PC-3 (cell line): Measurements from ENCODE around the gene SERAC1. TPM values are rescaled to one million over a fixed set of nuclear protein-coding genes. Genes with fewer than 3 reads are reported as not detected.

ENCODE experiments used
- ATAC-seq: fragments of 200-7000 bp; cut with Tn5 transposase; 2 replicates; pipeline ENCODE4 v1.9.1; 2020; ENCODE audit warnings: mild to moderate bottlenecking, moderate library complexity
- BruUV-seq: library from RNA; stranded (reverse); fragments of 400-500 nt; replicated peaks from 2 replicates; lab custom pipeline; 2021; lab: Mats Ljungman, UMichigan
- CTCF ChIA-PET: fragments of 300-600 bp; sonication (Branson Sonifier 250); formaldehyde crosslinking; loops from one replicate; lab custom pipeline; 2022; ENCODE audit warnings: antibody characterized with exemption; lab: Charles Lee
- POLR2A ChIA-PET: fragments of 300-600 bp; sonication (Branson Sonifier 250); formaldehyde crosslinking; loops from one replicate; lab custom pipeline; 2022; ENCODE audit warnings: antibody characterized with exemption; ENCODE audit not compliant: unreplicated experiment; lab: Charles Lee
- DNase-seq: peaks from one replicate; pipeline ENCODE4 v3.0.0-alpha.2; 2015
- H2AFZ ChIP-seq: fragments of 300-600 bp; sonication (generic); 2 replicates; pipeline ENCODE4 v1.6.0; 2016; ENCODE audit warnings: antibody characterized with exemption, low read length
- H3F3A ChIP-seq: fragments of 300-600 bp; sonication (generic); one replicate; pipeline ENCODE4 v1.6.0; 2017; ENCODE audit warnings: antibody characterized with exemption, low read length, control low read depth, mild to moderate bottlenecking; ENCODE audit not compliant: unreplicated experiment
- H3K27ac ChIP-seq: fragments of 300-600 bp; sonication (generic); 2 replicates; pipeline ENCODE4 v1.5.1; 2016; ENCODE audit warnings: mild to moderate bottlenecking, low read length
- H3K27me3 ChIP-seq: fragments of 300-600 bp; sonication (generic); 2 replicates; pipeline ENCODE4 v1.6.1; 2016; ENCODE audit warnings: low read length, mixed read lengths
- H3K36me3 ChIP-seq: fragments of 300-600 bp; sonication (generic); 2 replicates; pipeline ENCODE4 v1.6.1; 2016; ENCODE audit warnings: low read depth, mixed run types, low read length, mixed read lengths
- H3K4me1 ChIP-seq: fragments of 300-600 bp; sonication (generic); 2 replicates; pipeline ENCODE4 v1.5.1; 2016; ENCODE audit warnings: low read length; ENCODE audit not compliant: insufficient read depth
- H3K4me2 ChIP-seq: fragments of 300-600 bp; sonication (generic); 2 replicates; pipeline ENCODE4 v1.6.0; 2016; ENCODE audit warnings: low read length
- H3K4me3 ChIP-seq: fragments of 300-600 bp; sonication (generic); 2 replicates; pipeline ENCODE4 v1.5.1; 2016; ENCODE audit warnings: mild to moderate bottlenecking, low read length, mixed read lengths
- H3K79me2 ChIP-seq: fragments of 300-600 bp; sonication (generic); 2 replicates; pipeline ENCODE4 v1.6.1; 2017; ENCODE audit warnings: low read length, mixed read lengths
- H3K9ac ChIP-seq: fragments of 300-600 bp; sonication (generic); 2 replicates; pipeline ENCODE4 v1.6.0; 2016; ENCODE audit warnings: mild to moderate bottlenecking, low read length
- H3K9me2 ChIP-seq: fragments of 300-600 bp; sonication (generic); replicated peaks from 2 replicates; pipeline ENCODE4 v1.6.1; 2016; ENCODE audit warnings: mixed run types, low read length, mixed read lengths
- H3K9me3 ChIP-seq: fragments of 300-600 bp; sonication (generic); 2 replicates; pipeline ENCODE4 v1.6.1; 2016; ENCODE audit warnings: low read length, mixed read lengths
- H4K20me1 ChIP-seq: fragments of 300-600 bp; sonication (generic); 2 replicates; pipeline ENCODE4 v1.6.1; 2016; ENCODE audit warnings: low read length, mixed read lengths
- CTCF ChIP-seq: fragments of 300-600 bp; sonication (generic); conservative IDR thresholded peaks from 2 replicates; pipeline ENCODE4 v1.5.1; 2017; ENCODE audit warnings: antibody characterized with exemption, low read depth, mild to moderate bottlenecking, low read length
- EZH2 ChIP-seq: fragments of 300-600 bp; sonication (generic); IDR thresholded peaks from one replicate; pipeline ENCODE4 v1.6.1; 2017; ENCODE audit warnings: antibody characterized with exemption, mild to moderate bottlenecking, low read length; ENCODE audit not compliant: unreplicated experiment
- EZH2phosphoT487 ChIP-seq: fragments of 300-600 bp; sonication (generic); IDR thresholded peaks from 2 replicates; pipeline ENCODE4 v1.6.1; 2018; ENCODE audit warnings: mild to moderate bottlenecking, antibody characterized with exemption, low read length, borderline replicate concordance
- intact Hi-C: fragments of 100-400 bp; cut with micrococcal nuclease; formaldehyde crosslinking; loops from 2 replicates; pipeline ENCODE4 v1.9.0; 2023
- total RNA-seq: library from RNA; depleted of rRNA; stranded (reverse); fragments of >200 nt; gene quantifications from 2 replicates; pipeline ENCODE4 v1.2.3, GENCODE V29; 2014

The SERAC1 gene
- total RNA-seq, 1 experiment from 2014 or later, result 3.9 TPM

DNA sequence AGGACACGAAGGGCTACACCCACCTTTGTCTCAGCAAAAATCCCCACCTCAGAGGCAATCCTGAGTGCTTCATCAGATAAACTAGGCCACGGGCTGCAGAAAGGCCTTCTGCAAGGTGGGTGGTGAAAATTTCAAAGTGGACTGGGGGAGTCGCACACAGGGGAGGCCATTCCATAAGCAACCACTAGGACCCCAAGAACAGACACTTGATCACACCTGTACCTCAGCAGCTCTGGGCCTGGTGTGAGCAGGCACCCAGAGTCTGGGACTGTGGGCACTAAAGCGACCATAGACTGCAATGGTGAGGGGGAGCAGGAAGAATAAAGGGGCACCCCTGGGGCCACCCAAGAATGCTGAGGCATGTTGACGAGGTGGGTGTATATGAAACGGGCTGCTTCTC lies 52.6 kb downstream of the SERAC1 start:
- POLR2A ChIA-PET, result no interaction called here
- ATAC-seq, result no peak

DNA sequence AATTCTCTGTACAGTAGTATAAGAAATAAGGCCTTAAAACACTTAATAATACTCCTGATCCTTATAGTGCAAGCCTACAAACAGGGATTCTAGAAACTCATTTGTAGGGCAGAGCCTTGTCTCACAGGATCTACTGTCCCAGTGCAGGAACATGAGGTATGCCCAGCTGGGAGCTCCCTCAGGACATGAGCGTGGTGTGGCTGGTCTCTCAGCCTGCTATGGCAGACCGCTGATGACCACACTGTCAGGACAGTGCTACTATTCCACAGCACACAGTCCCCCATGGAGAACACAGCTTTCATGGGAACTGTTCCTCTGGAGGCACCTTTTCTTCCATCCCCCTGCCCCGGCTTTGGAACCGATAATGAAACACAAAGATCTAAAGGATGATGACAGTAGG lies 53.0 kb downstream of the SERAC1 start:
- no peak overlapping the region for H3K9ac ChIP-seq
- no peaks in the 10 kb centered on the region for H3K27me3 ChIP-seq
- no peaks in the 10 kb centered on the region for H3F3A ChIP-seq
- no peaks in the 10 kb centered on the region for H3K4me1 ChIP-seq
- no peaks in the 10 kb centered on the region for H3K36me3 ChIP-seq
- TF ChIP-seq EZH2phosphoT487, result no peak
- no peak for TF ChIP-seq EZH2
- TF ChIP-seq CTCF, result no peak
- intact Hi-C loops, result no loop called here
- H3K27ac ChIP-seq, result no peak overlapping the region
- CTCF ChIA-PET, result no interaction called here
- no peak for DNase-seq
- H4K20me1 ChIP-seq, result no peaks in the 10 kb centered on the region
- H3K4me3 ChIP-seq, result no peak overlapping the region
- H2AFZ ChIP-seq, result no peak overlapping the region
- POLR2A ChIA-PET, result no interaction called here
- no peaks in the 10 kb centered on the region for H3K9me2 ChIP-seq
- no peak overlapping the region for H3K4me2 ChIP-seq
- H3K79me2 ChIP-seq, result no peaks in the 10 kb centered on the region
- no peak for ATAC-seq
- H3K9me3 ChIP-seq, result no peaks in the 10 kb centered on the region
- no TSS peak for BruUV-seq

More for the DNA sequence above, 52.6 kb downstream of the SERAC1 start:
- H3K27ac ChIP-seq, result no peak overlapping the region
- no peaks in the 10 kb centered on the region for H3K9me2 ChIP-seq
- intact Hi-C loops, result no loop called here
- CTCF ChIA-PET, result no interaction called here
- no peaks in the 10 kb centered on the region for H3K36me3 ChIP-seq
- no TSS peak for BruUV-seq
- H3F3A ChIP-seq, result no peaks in the 10 kb centered on the region
- no peaks in the 10 kb centered on the region for H3K27me3 ChIP-seq
- TF ChIP-seq EZH2phosphoT487, result no peak
- no peak for TF ChIP-seq EZH2
- no peak for TF ChIP-seq CTCF
- no peak overlapping the region for H3K4me3 ChIP-seq
- H3K4me1 ChIP-seq, result no peaks in the 10 kb centered on the region
- H4K20me1 ChIP-seq, result no peaks in the 10 kb centered on the region
- H3K4me2 ChIP-seq, result no peak overlapping the region
- DNase-seq, result no peak
- no peak overlapping the region for H2AFZ ChIP-seq
- H3K9me3 ChIP-seq, result no peaks in the 10 kb centered on the region
- H3K79me2 ChIP-seq, result no peaks in the 10 kb centered on the region
- H3K9ac ChIP-seq, result no peak overlapping the region

DNA sequence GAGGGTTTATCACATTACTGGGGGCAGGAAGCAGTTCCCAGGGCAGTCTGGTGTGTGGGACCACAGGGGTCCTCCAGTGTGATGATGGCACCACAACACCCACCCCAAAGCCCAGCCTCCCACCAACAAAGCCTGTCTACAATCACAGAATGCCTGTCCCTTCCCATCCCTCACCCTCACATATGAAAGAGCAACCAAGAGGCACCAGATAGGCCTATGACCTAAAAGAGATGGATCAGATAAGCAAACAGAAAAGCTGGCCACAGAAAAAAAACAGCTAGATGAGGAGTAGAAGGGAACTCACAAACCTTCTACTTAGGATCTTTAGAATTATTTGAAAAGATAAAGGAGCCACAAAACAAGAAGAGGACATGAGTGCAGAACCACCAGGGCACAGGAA lies 54.3 kb downstream of the SERAC1 start:
- no peak overlapping the region for H3K4me2 ChIP-seq
- H3K27ac ChIP-seq, result no peak overlapping the region
- H3K79me2 ChIP-seq, result no peaks in the 10 kb centered on the region
- ChIA-PET POLR2A (no interaction called here), CTCF (no interaction called here)
- intact Hi-C loops, result no loop called here
- TF ChIP-seq EZH2 (no peak), CTCF (no peak), EZH2phosphoT487 (no peak)
- no peaks in the 10 kb centered on the region for H4K20me1 ChIP-seq
- no peaks in the 10 kb centered on the region for H3K9me3 ChIP-seq
- ATAC-seq, result no peak
- no peaks in the 10 kb centered on the region for H3K36me3 ChIP-seq
- H3K9ac ChIP-seq, result no peak overlapping the region
- H3K4me3 ChIP-seq, result no peak overlapping the region
- H2AFZ ChIP-seq, result no peak overlapping the region
- BruUV-seq, result no TSS peak
- no peaks in the 10 kb centered on the region for H3K9me2 ChIP-seq
- H3K4me1 ChIP-seq, result no peaks in the 10 kb centered on the region
- no peaks in the 10 kb centered on the region for H3F3A ChIP-seq
- H3K27me3 ChIP-seq, result no peaks in the 10 kb centered on the region
- no peak for DNase-seq
